GM18520 (cell line): ENCODE results near the gene DNAJB11.

ENCODE experiments used
- ATAC-seq: cut with Tn5 transposase; IDR thresholded peaks from one replicate; pipeline ENCODE4 v1.9.1; 2021; ENCODE audit not compliant: unreplicated experiment

DNAJB11 gene

GRCh38 chr3:186594591-186595113 lies 24.1 kb downstream of the DNAJB11 start:
- no peak for ATAC-seq

GRCh38 chr3:186596568-186597287 lies 26.2 kb downstream of the DNAJB11 start:
- ATAC-seq = no peak

GRCh38 chr3:186598108-186598784 lies 27.7 kb downstream of the DNAJB11 start:
- no peak for ATAC-seq

GRCh38 chr3:186598794-186599141 lies 28.2 kb downstream of the DNAJB11 start:
- ATAC-seq = no peak

GRCh38 chr3:186599142-186599784 lies 28.7 kb downstream of the DNAJB11 start:
- ATAC-seq = no peak

GRCh38 chr3:186599785-186600166 lies 29.3 kb downstream of the DNAJB11 start:
- no peak for ATAC-seq

GRCh38 chr3:186600896-186601295 lies 30.4 kb downstream of the DNAJB11 start:
- ATAC-seq = no peak

GRCh38 chr3:186603159-186603558 lies 32.6 kb downstream of the DNAJB11 start:
- ATAC-seq = no peak

- no peak for ATAC-seq
Observed at GRCh38 chr3:186605078-186605477, 34.6 kb downstream of the DNAJB11 start.

GRCh38 chr3:186605561-186606545 lies 35.3 kb downstream of the DNAJB11 start:
- no peak for ATAC-seq

GRCh38 chr3:186608624-186609215 lies 38.2 kb downstream of the DNAJB11 start:
- no peak for ATAC-seq

- no peak for ATAC-seq
Observed at GRCh38 chr3:186609247-186609868, 38.8 kb downstream of the DNAJB11 start.

GRCh38 chr3:186612065-186612464 lies 41.5 kb downstream of the DNAJB11 start:
- no peak for ATAC-seq

GRCh38 chr3:186612721-186613636 lies 42.5 kb downstream of the DNAJB11 start, which contains the start of gene AHSG:
Gene AHSG, plus strand, starts transcription at chr3:186613060. Its CDS starts 82 bp downstream, at chr3:186613142.
- no peak for ATAC-seq

- no peak for ATAC-seq
Observed at GRCh38 chr3:186613637-186614265, 43.2 kb downstream of the DNAJB11 start.

- ATAC-seq = no peak
Observed at GRCh38 chr3:186614266-186614596, 43.7 kb downstream of the DNAJB11 start.

- ATAC-seq = no peak
Observed at GRCh38 chr3:186614597-186615483, 44.3 kb downstream of the DNAJB11 start.

- ATAC-seq = no peak
Observed at GRCh38 chr3:186616299-186616617, 45.7 kb downstream of the DNAJB11 start.
